HG02798 (cell line): ENCODE results near the gene FALEC.

Experiments used
- ATAC-seq: cut with Tn5 transposase; IDR thresholded peaks from one replicate; pipeline ENCODE4 v1.9.1; 2021; ENCODE audit warnings: mild to moderate bottlenecking; ENCODE audit not compliant: unreplicated experiment, poor library complexity

FALEC gene

DNA sequence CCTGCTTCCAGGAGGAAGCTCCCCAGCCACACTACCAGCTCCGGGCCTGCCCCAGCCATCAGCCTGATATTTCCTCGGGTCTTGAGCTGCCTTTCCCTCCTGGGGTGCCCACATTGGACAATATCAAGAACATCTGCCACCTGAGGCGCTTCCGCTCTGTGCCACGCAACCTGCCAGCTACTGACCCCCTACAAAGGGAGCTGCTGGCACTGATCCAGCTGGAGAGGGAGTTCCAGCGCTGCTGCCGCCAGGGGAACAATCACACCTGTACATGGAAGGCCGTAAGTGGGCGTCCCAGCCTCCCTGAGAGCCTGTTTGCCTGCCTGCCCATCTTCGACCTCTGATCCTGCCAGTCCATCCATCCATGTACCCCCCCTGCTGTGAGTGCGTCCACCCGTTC lies 4.0 kb upstream of the FALEC start:
- ATAC-seq, result no peak

DNA sequence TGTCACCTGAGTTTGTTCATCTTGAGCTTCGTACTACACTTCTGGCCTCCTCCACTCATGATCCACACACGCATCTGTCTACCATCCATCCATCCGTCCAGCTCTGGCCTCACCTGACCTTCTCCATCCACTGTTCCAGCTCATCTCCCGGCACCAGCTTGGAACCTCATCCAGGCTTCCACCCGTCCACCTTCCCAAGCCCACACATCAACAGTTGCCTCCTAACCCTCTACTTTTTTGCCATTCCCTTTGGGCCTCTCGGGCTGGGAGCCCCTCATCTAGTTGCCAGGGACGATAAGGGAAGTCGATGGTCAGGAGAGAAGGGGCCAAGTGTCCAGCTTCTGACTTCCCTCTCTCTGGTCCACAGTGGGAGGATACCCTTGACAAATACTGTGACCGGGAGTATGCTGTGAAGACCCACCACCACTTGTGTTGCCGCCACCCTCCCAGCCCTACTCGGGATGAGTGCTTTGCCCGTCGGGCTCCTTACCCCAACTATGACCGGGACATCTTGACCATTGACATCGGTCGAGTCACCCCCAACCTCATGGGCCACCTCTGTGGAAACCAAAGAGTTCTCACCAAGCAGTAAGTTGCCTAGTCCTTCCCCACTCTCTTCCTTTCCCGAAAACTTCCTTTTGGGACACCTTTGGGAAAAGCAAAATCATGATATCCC lies 3.4 kb upstream of the FALEC start:
- ATAC-seq, result no peak

DNA sequence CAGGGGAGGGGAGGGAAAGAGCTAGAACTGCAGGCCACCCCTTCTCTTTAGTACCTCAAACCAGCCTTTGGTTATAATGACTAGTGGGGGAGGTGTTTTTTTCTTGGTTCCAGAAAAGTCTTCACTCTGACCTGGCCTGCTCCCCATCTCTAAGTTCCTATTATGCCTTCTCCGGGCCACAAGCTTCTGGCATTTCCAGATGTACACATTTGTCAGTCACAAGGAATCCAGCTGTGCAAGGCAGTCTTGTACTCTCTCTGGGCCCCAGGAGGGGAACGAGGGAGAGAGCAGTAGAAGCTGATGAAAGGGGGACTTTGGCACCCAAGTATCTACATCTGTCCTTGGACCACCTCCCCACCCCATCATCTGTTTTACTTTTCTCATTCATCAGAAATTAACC lies 2.7 kb upstream of the FALEC start:
- ATAC-seq, result no peak

DNA sequence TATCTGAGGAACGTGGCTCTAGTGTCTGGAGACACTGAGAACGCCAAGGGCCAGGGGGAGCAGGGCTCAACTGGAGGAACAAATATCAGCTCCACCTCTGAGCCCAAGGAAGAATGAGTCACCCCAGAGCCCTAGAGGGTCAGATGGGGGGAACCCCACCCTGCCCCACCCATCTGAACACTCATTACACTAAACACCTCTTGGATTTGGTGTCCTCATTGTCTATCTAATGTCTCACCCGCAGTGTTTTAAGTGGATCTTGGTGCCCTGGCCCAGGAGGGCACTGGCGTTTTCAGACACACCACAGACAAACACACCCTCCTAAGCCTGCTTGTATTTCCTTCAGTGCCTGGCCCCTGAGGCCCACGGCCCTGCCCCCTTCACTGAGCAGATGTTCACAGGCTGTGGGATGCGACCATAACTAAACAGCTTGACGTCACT lies 2.2 kb upstream of the FALEC start:
- no peak for ATAC-seq

DNA sequence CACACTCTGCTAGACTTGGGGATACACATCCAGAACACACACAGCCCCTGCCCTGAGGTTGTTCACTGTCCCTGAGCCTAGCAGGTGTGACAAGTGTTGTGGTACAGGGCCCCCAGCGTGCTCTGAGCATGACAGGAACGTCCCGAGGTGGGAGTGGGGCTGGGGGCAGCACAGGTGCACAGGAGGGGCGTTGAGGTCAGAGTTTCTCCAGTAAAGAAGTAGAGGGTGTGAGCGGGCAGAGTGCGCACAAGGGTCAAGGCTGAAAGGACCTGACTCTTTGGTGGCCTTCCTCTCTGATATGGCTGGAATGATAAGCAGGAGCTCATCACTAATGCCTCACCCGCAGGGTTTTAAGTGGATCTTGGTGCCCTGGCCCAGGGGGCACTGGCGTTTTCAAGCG lies 1.3 kb upstream of the FALEC start:
- no peak for ATAC-seq

DNA sequence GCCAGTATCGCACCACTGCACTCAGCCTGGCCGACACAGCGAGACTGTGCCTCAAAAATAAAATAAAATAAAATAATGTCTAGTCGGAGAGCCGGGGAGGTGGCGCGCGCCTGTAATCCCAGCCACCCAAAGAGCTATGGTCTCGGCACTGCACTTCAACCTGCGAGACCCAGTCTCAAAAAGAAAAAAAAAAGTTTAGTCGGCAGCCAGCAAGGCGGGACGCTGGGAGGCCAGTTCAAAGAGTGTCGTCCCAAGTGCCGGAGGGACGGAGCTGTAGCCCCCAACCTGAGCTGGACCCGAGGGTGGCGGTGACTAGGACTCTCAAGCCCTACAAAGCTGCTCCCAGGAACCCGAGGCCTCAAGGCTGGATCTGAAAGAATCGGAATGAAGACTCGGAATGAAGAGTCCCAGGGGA lies 632 bp upstream of the FALEC start:
- ATAC-seq, result no peak

DNA sequence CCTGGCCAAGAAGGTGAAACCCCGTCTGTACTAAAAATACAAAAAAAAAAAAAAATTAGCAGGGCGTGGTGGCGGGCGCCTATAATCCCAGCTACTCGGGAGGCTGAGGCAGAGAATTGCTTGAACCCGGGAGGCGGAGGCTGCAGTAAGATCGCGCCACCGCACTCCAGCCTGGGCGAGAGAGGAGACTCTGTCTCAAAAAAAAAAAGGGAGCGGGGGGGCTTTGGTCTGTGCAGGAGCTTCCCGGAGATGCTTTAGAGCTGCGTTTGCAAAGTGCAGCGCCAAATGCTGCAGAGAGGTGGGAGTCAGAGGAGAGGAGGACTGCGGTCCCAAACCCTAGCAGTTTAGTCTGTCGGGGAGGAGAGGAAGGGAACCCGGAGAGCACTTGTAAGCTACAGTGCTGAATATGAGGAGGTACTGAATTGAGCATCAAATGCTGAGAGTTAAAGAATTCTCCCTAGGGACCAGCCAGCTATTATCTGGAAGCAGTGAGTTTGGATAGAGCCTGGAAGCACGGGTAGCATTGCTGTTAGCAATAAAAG lies 569 bp downstream of the FALEC start:
- no peak for ATAC-seq

DNA sequence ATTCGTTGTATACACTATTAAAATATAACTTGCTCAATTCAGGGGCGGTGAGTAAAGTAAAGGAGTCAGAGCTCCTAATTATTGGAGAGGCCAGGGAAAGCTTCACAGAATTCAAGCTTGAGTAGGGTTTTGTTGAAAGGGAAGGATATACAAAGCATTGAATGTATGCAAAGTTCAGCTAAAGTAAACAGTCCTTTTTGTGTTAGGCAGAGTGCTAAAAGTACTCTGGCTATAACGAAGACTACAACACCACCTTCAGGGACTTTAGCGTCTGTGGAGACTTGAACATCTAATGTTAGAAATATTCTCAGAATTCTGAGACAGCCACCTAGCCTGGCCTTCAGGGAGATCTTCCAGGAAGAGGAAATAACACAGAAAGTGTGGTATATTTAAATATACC lies 1.1 kb downstream of the FALEC start:
- ATAC-seq, result no peak

DNA sequence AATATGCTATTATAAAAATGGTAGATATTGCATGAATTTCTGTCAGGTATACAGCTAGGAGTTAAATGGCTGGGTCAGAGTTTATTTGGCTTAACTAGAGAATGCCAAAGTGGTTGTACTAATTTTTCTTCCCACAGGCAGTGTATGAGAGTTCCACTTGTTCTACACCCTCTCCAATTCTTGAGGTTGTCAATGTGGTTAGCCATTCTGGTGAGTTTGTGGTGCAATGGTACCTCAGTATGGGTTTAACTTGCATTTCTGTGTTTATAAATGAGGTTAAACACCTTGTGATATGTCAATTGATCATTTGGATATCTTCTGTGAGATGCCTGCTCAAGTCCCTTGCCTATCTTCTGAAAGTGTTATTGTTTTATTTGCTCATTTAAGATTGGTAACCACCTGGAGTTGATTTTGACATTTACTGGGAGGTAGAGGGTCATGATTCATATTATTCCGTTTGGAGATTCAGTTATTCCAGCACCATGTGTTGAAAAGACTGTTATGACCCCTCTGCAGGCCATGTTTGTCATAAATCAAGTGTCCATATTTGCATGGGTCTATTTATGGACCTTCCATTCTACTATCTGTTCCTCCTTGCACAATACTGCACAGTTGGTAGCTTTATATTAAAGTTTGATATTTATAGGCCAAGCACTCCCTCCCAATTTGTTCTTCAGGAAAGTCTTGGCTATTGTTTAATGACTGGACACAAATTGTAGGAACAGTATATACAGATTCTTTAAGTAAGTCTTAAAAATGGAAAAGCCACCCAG lies 5.8 kb downstream of the FALEC start:
- ATAC-seq, result no peak

DNA sequence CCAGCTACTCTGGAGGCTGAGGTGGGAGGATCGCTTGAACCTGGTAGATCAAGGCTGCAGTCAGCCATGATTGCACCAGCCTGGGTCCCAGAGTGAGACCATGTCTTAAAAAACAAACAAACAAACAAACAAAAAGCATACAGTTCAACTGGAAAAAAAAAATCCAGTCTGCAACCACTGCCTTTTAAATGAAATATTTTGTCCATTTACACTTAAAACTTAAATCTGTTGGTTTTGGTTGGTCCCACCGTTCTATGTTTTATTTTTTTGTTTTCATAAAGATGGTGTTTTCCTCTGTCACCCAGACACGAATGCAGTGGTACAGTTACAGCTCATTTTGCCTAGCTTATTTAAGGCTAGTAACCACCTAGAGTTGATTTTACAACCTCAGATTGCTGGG lies 9.8 kb downstream of the FALEC start:
- no peak for ATAC-seq

DNA sequence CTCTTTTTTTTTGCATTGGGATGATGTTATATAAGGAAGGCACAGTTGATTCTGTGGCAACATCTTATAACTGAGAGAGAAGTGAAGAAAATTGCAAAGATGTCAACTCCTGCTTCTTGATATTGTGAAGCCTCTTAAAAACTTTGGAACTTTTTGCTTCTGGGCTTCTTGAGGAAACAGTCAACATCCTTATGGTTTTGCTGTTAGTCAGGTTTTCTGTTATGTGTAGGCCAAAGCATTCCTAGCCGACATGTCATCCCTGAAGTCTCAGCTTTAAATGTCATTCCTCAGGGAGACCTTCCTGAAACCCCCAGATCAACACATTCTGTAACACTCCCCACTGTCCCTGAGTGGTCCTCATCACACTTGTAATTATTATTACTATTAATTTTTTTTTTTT lies 12.6 kb downstream of the FALEC start:
- ATAC-seq, result no peak

DNA sequence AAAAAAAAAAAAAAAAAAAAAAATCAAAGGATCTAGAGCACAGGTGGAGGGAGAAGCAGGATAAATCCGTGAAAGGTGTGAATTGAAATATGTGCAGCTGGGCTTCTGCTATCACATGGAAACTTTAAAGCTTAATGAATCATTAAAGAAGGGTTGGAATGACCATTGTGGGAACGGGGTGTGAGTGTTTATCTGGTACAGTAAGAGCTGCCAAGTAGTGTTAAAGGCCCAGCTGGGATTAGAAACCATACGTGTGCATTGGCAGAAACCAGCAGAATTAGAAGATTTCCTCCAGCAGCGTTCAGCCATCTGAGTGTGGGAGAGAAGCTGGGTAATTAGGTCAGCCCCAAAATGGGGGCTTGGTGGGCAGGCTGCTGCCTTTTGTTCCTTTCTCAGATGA lies 13.5 kb downstream of the FALEC start:
- no peak for ATAC-seq

DNA sequence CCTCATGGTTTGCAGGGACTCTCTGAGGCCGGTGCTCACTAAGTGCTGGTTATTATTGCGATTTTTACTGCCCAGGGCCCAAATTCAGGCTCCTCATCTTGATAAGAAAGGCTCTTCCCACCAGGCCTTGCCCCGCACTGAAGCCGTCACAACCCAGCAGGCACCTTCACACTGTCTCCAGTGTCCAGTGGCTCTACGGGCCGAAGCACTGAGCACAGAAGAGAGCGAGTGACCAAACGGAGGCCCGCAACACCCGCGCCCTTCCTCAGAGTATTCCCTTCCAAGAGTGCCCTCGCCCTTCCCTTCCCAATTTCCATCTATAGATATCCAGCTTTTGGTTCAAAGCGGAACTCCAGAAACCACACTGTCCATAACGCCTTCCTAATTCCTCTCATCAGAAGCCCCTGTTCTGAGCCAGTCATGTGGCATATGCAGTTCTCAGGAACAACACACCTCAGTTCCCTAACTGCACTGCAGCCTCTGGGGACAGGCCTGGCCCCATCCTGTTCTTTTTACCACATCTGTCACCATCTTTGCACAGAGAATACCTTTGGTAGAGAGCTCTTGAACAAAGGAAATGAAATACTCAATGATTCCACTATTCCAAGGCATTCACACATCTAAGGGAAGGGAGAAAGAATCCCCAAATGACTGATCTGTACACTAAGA lies 15.1 kb downstream of the FALEC start:
- no peak for ATAC-seq

DNA sequence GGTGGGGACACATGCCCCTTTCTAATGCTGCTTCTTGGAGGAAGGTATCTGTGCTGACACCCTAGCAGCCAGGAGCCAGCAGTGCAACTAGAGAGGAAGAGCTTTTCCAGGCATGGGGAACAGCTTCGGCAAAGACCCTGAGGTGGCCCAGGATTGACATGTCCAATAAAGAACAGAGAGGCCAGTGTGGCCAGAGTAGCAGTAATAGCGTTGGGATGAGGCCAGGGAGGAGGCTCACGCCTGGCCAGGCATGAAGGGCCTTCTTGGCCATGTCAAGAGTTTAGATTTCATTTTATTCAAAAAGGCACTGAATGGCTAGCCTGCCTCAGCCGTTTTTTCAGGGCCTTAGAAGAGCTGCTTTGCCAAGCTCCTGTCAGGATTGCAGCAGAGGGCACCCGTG lies 17.3 kb downstream of the FALEC start:
- no peak for ATAC-seq

DNA sequence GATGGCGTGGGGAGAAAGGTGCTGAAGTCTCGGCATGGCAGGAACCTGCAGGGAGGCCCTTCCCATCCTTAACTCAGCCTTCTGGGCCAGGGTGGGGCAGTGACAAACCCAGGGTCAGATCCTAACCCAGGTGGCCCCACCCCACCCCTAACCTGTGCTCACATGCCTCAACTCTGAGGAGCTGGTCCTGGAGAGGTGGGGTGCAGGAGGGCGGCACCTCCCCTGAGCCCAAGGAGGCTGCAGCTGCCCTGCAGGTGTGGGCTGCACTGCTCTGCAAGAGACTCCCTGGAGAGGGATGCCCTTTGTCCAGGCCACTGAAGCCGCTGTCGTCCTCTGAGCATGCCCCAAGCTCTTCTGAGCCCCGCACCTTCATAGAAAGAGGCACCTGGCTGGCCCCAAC lies 18.4 kb downstream of the FALEC start:
- no peak for ATAC-seq

DNA sequence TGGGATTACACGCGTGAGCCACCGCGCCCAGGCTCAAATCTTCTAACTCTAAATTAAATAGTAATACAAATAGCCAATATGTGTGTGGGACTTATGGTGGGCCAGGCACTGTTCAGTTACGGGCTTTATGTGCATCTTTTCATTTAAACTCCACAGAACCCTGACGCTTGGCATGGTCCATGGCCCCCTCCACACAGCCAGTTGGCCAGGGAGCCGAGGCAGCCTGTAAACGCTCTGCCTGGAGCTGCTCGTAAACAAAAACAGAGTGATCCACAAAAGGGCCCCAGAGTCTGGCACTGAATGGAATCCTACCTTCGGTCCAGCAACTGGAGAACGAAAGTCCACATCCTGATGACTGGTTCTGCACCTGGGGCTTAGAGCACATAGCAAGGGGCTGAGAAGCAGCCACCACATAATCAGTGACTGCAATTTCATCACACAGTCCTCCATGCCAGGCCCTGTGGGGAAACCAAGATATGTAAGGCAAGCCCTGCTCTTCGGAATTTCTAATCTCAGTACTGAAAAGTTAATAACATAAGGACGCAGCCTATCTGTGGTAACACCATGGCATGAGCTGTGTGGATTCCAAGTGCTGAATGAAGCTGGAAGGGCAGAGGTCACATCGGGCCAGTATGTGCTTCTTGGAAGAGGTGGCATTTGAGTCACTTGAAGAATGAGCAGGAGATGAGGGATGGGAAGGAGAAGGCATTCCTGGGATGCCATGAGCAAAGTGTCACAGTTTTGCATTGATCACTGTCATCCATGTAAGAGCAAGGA lies 20.1 kb downstream of the FALEC start:
- no peak for ATAC-seq

DNA sequence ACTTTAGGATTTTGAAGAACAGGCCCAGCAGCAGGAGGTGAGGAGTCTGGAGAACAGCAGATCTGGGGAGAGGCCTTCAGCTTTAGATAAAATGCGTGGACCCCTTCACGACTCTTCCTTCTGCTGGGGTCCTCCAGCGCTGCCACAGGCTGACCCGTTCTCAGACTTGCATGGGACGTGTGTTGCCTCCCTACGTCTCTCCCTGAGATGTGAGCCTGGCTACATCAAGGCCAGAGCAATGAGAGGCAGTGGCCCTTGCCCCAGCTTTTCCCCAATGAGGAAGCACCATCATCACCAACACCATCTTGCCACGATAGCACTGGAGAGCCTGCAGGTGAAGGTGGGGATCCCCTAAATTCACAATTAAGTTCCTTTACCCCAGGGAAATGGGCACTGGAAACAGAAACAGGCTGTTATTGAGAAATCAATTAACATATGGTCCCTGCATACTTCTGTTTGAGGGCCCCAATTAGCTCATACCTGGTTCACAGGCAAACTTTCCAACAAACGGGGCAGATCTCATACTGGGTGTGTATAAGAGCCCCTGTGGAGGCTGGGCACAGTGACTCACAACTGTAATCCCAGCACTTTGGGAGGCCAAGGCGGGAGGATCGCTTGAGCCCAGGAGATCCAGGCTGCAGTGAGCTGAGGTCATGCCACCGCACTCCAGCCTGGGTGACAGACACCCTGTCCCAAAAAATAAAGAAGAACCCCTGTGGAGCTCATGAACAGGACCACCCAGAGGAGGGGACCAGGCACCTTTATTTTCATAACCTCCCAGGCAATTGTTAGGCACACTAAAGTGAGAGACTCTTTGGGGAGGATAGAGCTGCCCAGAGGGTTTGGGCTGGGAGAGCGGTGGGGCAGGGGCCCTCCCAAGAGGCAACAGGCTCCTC lies 21.5 kb downstream of the FALEC start:
- no peak for ATAC-seq

DNA sequence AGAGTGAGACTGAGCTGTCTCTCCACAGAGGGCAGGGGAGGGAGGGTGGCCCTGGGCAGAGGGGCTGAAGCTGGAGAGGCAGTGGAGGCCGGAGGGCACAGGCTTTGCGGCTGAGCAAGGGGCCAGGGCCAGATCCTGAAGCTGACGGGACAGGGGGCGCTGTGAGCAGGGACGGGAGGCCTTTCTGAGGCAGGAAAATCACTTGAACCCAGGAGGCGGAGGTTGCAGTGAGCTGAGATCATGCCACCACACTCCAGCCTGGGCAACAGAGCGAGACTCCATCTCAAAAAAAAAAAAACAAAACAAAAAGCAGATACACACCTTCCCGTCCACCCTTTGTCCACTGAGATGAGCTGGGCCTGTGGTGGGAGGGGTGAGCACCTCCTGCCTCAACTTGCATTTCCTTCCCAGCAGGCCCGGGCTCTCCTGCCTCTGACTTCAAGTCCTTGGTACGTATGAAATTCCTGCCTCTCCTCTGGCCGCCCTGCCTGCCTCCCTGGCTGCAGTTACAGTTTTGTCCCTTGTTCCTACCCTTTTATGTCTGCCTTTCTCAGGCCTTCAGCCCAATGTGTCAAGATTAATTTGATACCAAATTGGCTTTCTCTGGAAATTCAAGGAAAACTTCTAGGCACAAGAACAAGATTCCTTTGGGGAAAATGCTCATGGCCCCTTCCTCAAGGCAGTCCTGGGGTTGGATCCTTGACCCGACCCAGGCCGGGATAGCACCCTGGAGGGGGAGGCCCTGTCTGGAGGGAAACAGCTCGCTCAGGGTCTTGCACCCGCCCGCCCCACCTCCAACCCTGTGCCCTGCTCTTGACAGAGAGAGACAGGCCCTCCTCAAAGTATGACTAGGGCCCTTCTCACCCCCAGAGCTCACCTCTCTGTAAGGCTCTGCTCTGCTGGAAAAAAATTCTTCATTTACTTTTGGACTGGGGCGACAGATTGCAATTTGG lies 22.5 kb downstream of the FALEC start:
- no peak for ATAC-seq
